GM18508 (cell line): Measurements from ENCODE around the gene KLF11.
"Not testable (repeated sequence)": the region's sequence is repeated elsewhere in the genome, so short reads cannot be mapped to it uniquely, and the experiment has no call there.

Experiments used
- ATAC-seq: cut with Tn5 transposase; IDR thresholded peaks from one replicate; pipeline ENCODE4 v1.9.1; 2021; ENCODE audit warnings: moderate number of reproducible peaks; ENCODE audit not compliant: insufficient read depth, unreplicated experiment

The KLF11 gene

GRCh38 chr2:10008809-10009176 is 34.6 kb upstream of the KLF11 start:
- ATAC-seq = no peak

- ATAC-seq = no peak
Measured at GRCh38 chr2:10009271-10009810, 34.0 kb upstream of the KLF11 start.

DNA sequence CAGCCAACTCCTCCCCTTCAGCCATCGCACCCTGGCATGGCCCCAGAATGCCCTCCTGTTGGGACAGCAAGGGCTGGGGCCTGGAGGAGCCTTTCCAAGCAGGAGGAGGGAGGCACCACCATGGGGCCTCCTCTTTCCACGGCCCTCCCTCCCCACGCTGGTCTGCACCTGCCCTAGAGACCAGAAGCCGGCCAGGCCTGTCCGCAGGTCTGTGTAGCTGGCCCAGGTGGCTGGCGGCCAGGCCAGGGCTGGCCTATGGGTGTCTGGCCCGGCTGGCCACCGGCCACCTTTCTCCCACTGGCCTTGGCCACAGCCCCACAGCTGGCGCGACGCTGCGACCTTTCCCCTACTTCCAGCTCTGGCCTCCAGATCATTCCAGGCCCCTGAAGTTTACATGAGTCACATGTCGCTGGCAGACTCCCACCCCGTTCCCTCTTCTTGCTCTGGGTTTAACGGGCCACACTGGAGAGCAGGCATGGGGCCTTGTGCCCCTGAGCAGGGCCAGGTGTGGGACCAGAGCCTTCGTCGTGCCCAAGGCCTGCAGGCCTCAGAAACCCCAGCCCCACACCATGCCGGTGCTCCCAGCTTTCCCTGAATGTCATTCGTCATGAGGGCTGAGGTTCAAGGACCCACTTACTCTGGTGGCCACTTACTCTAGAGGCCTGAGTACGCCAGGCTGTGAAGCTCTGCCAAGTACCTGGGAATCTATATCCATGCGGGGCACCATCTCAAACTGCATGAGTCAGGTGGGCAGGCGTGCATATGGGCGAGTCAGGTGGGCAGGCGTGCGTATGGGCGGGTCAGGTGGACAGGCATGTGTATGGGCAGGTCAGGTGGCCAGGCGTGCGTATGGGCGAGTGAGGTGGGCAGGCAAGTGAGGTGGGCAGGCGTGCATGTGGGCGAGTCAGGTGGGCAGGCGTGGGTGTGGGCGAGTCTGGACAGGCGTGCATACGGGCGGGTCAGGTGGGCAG is 33.3 kb upstream of the KLF11 start:
- ATAC-seq = no peak

DNA sequence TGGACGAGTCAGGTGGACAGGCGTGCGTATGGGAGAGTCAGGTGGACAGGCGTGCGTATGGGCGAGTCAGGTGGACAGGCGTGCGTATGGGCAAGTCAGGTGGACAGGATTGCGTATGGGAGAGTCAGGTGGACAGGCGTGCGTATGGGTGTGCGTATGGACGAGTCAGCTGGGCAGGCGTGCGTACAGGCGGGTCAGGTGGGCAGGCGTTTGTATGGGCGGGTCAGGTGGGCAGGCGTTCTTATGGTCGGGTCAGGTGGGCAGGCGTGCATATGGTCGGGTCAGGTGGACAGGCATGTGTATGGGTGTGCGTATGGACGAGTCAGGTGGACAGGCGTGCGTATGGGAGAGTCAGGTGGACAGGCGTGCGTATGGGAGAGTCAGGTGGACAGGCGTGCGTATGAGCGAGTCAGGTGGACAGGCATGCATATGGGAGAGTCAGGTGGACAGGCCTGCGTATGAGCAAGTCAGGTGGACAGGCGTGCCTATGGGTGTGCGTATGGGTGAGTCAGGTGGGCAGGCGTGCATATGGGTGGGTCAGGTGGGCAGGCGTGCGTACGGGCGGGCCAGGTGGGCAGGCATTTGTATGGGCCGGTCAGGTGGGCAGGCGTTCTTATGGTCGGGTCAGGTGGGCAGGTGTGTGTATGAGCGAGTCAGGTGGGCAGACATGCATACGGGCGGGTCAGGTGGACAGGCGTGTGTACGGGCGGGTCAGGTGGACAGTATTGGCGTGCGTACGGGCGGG is 32.3 kb upstream of the KLF11 start:
- not testable (repeated sequence) for ATAC-seq

DNA sequence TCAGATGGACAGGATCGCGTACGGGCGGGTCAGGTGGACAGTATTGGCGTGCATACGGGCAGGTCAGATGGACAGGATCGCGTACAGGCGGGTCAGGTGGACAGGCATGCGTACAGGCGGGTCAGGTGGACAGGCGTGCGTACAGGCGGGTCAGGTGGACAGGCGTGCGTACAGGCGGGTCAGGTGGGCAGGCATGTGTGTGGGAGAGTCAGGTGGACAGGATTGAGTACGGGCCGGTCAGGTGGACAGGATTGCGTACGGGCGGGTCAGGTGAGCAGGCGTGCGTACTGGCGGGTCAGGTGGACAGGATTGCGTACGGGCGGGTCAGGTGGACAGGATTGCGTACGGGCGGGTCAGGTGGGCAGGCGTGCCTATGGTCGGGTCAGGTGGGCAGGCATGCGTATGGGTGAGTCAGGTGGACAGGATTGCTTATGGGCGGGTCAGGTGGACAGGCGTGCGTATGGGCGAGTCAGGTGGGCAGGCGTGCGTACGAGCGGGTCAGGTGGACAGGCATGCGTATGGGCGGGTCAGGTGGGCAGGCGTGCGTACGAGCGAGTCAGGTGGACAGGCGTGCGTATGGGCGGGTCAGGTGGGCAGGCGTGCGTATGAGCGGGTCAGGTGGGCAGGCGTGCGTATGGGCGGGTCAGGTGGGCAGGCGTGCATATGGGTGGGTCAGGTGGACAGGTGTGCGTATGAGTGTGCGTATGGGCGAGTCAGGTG is 31.6 kb upstream of the KLF11 start:
- not testable (repeated sequence) for ATAC-seq

DNA sequence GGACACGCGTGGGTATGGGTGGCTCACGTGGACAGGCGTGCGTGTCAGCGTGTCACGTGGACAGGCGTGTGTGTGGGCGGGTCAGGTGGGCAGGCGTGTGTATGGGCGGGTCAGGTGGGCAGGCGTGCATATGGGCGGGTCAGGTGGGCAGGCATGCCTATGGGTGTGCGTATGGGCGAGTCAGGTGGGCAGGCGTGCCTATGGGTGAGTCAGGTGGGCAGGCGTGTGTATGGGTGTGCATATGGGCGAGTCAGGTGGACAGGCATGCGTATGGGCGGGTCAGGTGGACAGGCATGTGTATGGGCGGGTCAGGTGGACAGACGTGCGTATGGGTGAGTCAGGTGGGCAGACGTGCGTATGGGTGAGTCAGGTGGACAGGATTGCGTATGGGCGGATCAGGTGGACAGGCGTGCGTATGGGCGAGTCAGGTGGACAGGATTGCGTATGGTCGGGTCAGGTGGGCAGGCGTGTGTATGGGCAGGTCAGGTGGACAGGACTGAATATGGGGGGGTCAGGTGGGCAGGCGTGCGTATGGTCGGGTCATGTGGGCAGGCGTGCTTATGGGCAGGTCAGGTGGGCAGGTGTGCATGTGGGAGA is 30.9 kb upstream of the KLF11 start:
- ATAC-seq = not testable (repeated sequence)

GRCh38 chr2:10012963-10013461 is 30.3 kb upstream of the KLF11 start:
- no peak for ATAC-seq

- ATAC-seq = not testable (repeated sequence)
Measured at GRCh38 chr2:10013651-10014417, 29.5 kb upstream of the KLF11 start.

DNA sequence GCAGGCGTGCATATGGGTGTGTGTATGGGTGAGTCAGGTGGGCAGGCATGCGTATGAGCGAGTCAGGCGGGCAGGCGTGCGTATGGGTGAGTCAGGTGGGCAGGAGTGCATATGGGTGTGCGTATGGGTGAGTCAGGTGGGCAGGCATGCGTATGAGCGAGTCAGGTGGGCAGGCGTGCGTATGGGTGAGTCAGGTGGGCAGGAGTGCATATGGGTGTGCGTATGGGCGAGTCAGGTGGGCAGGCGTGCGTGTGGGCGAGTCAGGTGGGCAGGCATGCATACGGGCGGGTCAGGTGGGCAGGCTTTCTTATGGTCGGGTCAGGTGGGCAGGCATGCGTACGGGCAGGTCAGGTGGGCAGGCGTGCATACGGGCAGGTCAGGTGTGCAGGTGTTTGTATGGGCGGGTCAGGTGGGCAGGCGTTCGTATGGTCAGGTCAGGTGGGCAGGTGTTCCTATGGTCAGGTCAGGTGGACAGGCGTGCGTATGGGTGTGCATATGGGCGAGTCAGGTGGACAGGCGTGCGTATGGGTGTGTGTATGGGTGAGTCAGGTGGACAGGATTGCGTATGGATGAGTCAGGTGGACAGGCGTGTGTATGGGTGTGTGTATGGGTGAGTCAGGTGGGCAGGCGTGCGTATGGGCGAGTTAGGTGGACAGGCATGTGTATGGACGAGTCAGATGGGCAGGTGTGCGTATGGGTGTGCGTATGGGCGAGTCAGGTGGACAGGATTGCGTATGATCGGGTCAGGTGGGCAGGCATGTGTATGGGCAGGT is 28.7 kb upstream of the KLF11 start:
- ATAC-seq = no peak

DNA sequence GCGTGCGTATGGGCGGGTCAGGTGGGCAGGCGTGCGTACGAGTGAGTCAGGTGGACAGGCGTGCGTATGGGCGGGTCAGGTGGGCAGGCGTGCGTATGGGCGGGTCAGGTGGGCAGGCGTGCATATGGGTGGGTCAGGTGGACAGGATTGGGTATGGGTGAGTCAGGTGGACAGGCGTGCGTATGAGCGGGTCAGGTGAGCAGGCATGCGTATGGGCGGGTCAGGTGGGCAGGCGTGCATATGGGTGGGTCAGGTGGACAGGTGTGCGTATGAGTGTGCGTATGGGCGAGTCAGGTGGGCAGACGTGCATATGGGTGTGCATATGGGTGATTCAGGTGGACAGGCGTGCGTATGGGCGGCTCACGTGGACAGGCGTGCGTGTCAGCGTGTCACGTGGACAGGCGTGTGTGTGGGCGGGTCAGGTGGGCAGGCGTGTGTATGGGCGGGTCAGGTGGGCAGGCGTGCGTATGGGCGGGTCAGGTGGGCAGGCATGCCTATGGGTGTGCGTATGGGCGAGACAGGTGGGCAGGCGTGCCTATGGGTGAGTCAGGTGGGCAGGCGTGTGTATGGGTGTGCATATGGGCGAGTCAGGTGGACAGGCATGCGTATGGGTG is 27.9 kb upstream of the KLF11 start:
- ATAC-seq = not testable (repeated sequence)

DNA sequence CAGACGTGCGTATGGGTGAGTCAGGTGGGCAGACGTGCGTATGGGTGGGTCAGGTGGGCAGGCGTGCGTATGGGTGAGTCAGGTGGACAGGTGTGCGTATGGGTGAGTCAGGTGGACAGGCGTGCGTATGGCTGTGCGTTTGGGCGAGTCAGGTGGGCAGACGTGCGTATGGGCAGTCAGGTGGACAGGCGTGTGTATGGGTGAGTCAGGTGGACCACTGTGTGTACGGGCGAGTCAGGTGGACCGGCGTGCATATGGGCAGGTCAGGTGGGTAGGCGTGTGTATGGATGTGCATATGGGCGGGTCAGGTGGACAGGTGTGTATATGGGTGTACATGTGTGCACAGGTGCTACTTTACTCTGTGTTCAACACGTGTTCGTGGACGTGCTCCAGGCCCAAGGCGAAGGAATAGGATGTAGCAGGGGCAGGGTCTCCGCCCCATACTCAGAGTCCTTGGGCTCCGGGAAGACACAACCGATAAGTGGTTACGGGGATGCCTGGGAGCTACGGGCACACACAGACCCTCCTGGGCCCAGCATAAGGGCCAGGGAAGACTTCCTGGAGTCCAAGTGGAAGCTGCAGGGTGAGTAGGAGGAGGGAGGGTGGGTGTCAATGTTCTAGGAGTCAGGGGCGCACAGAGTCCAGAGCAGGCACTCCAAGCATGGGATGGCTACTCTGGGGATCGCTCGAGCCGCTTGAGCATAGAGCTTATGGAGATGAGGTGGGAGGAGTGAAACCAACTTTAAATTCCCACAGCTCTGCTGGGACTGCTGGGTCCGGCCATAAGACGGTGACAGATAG is 27.1 kb upstream of the KLF11 start:
- ATAC-seq = no peak

DNA sequence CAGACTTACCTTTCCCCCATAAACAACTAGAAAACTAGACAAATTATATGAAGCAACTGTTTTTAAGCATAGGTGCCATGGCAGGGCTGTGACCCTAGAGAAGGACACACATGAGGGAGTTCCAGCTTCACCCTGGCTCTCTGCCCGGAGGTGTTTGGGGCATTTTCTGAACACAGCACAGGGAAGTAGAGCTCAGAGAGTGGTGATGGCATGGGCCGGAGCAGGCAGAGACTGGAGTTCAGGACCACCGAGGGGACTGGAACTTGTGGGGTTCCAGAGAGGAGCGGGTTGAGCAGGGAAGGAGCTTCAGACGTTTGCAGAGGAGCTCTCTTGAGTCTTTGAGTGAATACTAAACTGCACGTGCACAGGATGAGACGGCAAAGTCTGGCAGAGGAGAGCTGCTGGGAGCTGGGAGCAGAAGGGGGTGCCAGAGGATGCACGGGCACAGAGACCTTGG is 26.5 kb upstream of the KLF11 start:
- no peak for ATAC-seq

DNA sequence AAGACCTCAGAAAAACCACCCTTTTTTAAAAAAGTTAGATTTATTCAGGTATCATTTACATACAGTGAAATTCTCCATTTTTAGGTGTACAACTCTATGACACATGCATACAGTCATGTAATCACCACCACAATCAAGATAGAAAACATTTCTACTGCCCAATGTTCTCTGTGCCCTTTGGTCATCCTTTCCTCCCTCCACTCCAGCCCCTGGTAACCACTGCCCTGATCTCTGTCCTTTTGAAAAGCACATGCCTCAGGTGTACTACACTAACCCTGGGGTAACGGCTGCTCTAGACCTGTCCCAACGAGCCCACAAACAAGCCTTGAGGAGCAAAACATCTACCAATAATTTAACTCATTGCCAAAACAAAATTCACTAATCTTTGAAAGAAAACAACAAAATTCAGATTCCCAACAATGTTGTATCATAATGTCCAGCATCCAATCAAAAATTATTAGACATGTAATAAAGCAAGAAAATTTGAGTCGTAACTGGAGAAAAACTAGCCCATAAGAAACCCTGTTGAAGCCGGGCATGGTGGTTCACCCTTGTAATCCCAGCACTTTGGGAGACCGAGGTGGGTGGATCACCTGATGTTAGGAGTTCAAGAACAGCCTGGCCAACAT is 25.9 kb upstream of the KLF11 start:
- ATAC-seq = no peak

- no peak for ATAC-seq
Measured at GRCh38 chr2:10019174-10019573, 24.2 kb upstream of the KLF11 start.

- no peak for ATAC-seq
Measured at GRCh38 chr2:10019602-10020400, 23.5 kb upstream of the KLF11 start.

- ATAC-seq = no peak
Measured at GRCh38 chr2:10022041-10022421, 21.3 kb upstream of the KLF11 start.
